ENCODE measurements around the gene ZWILCH.
"Not testable (repeated sequence)": the region's sequence is repeated elsewhere in the genome, so short reads cannot be mapped to it uniquely, and the experiment has no call there.

Gene ZWILCH

GRCh38 chr15:66581972-66582537, 76.9 kb downstream of the ZWILCH start:
- DNase-seq (ENCODE audit: low read depth), result no peak

DNA sequence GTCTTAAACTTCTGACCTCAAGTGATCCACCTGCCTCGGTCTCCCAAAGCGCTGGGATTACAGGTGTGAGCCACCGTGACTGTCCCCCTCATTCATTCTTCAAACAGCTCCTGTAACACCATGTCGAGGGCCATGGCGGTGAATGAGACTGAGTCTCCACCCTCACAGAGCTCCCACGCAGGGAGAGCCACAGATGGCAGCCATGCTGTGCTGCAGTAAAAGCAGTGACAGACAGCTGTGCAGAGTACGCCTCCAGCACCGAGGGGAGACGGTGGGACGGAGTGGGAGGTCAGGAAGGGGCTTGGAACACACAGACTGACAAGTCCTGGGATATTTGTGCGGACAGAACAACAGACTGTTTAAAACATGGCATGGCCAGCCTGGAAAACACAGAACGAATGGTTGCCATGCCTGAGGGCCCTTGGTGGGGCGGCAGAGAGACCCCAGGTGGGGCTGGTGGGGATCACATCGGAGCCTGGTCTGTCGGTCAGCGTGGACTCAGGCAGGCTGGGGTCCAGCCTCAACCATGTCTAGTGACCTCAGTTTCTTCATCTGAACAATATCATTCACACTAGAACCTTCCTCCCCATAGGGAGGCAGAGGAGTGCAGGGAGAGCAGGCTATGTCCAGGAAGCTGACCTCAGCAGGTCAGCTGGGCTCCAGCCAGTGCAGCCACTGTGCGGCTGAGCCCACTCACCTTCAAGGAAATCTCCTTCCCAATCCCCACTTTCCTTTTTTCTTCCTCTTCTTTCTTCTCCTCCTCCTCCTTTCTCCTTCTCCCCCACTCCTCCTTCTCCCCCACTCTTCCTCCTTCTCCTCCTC, 81.2 kb downstream of the ZWILCH start:
- DNase-seq (ENCODE audit: low read depth), result no peak

DNA sequence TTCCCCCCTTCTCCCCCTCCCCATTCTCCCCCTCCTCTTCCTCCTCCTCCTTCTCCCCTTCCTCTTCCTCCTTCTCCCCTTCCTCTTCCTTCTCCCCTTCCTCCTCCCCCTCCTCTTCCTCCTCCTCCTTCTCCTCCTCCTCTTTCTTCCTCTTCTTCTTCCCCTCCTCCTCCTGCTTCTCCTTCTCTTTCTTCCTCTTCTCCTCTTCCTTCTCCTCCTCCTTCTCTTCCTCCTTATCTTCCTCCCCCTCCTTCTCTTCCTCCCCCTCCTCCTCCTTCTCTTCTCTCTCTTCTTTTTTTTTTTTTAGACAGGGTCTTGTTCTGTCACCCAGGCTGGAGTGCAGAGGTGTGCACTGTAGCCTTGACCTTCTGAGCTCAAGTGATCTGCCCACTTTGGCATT, 81.9 kb downstream of the ZWILCH start:
- DNase-seq (ENCODE audit: low read depth), result no peak

DNA sequence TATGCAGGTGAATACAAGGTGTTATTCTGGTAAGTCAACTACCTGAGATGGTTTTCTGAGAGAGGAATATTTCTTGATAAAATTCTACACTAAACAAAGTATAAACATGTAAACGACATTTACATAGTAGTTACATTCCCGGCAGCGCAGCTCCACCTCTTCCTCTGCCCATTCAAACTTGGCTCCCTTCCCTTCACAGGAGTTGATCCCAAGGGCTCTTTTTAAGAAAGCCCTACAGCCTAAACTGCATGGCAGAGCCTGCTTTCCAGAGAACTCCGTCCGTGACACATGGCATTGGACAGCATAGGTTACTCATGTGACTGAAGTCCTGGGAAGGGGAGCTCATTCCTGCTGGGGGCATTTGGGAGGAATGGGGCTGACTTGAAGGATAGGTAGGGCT, 82.6 kb downstream of the ZWILCH start:
- DNase-seq (ENCODE audit: low read depth), result peak; percentile 16

GRCh38 chr15:66588537-66588936, 83.4 kb downstream of the ZWILCH start:
- DNase-seq (ENCODE audit: low read depth), result no peak

GRCh38 chr15:66588971-66589370, 83.8 kb downstream of the ZWILCH start:
- DNase-seq (ENCODE audit: low read depth), result no peak

DNA sequence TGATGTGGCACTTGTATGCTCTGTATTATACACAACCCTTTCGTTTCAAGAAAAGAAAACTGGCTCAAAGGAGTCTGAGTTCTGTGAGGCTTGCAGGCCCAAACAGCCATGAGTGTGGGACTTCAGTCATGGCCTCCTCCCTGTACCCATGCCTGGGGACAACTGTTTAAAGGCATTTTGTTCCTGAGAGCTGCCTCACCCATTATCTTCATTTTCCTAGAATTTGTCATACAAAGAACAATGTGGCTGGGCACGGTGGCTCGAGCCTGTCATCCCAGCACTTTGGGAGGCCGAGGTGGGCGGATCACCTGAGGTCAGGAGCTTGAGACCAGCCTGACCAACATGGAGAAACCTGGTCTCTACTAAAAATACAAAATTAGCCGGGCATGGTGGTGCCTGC, 84.3 kb downstream of the ZWILCH start:
- DNase-seq (ENCODE audit: low read depth), result not testable (repeated sequence)

DNA sequence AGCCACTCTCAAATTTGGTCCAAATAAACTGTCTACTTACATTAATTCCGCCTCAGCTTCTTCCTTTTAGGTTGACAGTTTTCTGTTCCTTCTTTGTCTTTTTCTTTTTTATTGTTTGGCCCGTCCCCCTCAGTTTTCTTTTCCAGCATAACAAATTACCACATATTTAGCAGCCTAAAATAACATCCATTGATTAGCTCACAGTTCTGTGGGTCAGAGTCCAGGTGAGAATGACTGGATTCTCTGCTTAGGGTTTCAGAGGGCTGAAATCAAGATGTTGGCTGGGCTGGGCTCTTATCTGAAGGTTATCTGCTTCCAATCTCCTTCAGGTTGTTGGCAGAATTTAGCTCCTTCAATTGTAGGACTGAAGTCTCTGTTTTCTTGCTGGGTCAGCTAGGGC, 85.3 kb downstream of the ZWILCH start:
- no peak for DNase-seq (ENCODE audit: low read depth)

DNA sequence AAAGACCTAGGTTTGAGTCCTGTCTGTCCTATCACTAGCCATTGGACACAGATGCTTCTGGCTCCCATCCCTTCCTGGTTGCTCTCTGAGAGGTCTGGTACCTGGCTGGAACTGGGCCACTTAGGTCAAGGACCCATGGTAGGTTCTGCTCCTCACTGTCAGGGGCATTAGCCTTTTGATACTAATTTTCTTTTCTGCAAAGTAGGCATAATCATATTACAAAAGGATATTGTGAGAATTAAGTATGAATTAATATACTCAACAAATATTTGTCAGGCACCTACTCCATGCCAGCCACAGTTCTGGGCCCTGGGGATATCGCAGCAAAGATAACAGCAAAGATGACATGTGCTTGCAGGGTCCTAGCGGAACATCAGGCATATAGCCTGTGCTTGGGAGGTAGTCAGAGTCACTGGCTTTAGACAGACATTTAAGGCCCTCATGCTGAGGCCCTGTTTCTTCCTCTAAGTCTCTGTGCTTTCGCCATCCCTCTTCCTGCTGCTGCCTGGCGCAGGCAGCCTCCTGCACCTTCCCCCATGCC, 86.3 kb downstream of the ZWILCH start:
- no peak for DNase-seq (ENCODE audit: low read depth)

DNA sequence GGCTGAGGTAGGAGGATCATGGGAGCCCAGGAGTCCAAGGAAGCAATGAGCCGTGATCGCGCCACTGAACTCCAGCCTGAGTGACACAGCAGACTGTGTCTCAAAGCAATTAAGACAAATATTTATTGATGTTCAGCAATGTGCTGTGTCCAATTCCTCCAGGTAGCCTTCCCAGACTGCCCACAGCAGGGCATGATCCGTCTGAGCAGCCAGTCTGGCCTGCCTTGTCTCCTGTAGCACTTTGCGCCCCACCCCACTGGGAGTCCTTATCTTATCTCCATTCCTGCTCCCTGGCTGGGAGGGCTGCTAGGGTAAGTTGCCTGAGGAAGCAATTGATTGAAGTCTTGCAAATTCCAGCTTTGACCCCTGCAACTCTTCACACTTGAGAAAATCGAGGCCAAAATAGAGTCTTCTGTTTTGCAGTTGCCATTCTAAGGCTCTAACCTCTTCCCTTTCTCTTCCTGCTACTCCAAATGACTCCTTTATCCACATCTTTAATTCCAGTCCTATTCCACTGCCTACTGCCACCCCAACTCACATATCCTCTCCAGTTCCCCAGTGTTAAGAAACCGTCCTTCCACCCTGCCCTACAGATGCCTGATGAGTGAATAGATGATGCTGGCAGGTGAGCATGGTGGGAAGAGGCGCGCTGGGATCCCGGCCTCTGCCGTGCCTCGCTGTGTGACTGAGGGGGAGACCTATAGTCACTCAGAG, 87.5 kb downstream of the ZWILCH start:
- no peak for DNase-seq (ENCODE audit: low read depth)

- DNase-seq (ENCODE audit: low read depth), result peak; percentile 21
Observed at GRCh38 chr15:66593219-66593780, 88.2 kb downstream of the ZWILCH start.

DNA sequence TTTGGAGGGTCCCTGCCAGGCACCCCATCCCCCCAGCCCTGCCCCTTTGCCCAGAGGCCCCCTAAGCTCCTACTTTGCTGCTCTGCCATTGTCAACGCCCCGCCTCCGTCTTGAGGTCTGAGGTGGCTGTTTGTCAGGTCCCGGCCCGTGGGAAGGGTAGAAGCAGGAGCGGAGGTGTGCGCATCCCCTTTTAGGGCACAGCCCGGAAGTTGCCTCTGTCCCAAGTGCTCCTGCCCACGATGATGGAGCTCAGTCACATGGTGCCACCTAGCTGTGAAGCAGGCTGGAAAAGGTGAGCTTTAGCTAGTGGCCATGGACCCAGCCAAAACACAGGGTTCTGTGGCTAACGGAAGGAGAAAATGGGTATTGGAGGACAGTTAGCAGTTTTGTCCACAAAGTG, 89.2 kb downstream of the ZWILCH start:
- no peak for DNase-seq (ENCODE audit: low read depth)

GRCh38 chr15:66594836-66595235, 89.7 kb downstream of the ZWILCH start:
- no peak for DNase-seq (ENCODE audit: low read depth)

DNA sequence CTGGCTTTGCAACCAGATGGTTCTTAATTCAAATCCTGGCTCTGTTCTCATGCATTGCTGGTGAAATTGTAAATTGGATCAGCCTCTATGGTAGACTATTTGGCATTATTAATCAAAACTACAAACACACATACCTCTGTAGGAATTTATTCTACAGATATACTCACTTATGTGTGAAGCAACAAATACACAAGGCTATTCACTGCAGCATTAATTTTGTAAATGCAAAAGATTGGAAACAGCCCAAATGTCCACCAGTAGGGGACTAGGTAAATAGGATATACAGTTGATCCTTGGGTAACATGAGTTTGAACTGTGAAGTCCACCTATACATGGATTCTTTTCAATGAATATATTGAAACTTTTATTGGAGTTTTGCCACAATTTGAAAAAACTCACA, 90.2 kb downstream of the ZWILCH start:
- no peak for DNase-seq (ENCODE audit: low read depth)

DNA sequence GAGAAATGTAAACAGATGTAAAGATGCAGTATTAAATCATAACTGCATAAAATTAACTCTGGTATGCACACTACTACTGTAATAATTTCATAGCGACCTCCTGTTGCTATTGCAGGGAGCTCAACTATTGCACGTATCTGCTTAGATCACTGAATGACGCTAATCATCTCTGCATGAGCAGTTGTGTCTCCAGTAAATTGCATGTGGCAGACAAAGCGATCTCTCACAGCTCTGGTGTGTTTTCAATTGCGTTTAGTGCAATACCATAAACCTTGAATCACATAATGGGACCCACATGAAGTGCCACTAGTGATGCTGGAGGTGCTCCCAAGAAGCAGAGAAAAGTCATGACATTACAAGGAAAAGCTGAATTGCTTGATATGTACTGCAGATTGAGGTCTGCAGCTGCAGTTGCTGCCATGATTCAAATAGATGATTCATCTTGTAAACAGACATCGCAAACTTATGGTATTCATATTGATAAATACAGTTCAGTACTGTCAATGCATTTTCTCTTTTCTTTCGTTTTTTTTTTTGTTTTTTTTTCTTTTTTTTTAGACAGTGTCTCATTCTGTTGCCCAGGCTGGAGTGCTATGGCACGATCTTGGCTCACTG, 90.9 kb downstream of the ZWILCH start:
- peak; percentile 48 for DNase-seq (ENCODE audit: low read depth)

GRCh38 chr15:66598095-66598815, 93.1 kb downstream of the ZWILCH start:
- DNase-seq (ENCODE audit: low read depth), result no peak

Measured in EH (cell line).